ENCODE data around the gene PTRH2. TPM values are rescaled to one million over a fixed set of nuclear protein-coding genes. Genes with fewer than 3 reads are reported as not detected.

The PTRH2 gene
- total and polyA plus RNA-seq, 2 donors (not counting 3 experiments of a cell fraction or from before 2014, with no cell fraction given) = 40.1 to 46.7 TPM

GRCh38 chr17:59694344-59694743 lies 12.9 kb downstream of the PTRH2 start:
- no TSS peak for BruUV-seq (replicated peaks)
- FAIRE-seq = no peak
- Histone ChIP-seq H3K4me2 (ENCODE audit: insufficient read depth, low read length) (no peak overlapping the region), H2AFZ (ENCODE audit: low read depth, low read length) (no peak overlapping the region), H3K79me2 (ENCODE audit: control insufficient read depth, insufficient read depth, low read length) (peaks cover 66% of the 10 kb centered on the region), H3K4me3 (replicated peaks in 1 of 3; ENCODE audit: insufficient read depth in 1 of 3, low read depth in 1 of 3, low read length in 3 of 3) (no peak overlapping the region), H3K4me1 (ENCODE audit: control insufficient read depth, extremely low read depth, insufficient read depth, low read length) (no peaks in the 10 kb centered on the region), H3K9me3 (replicated peaks; ENCODE audit: control insufficient read depth, insufficient read depth, low read length) (no peaks in the 10 kb centered on the region), H3K9ac (replicated peaks; ENCODE audit: extremely low read depth, insufficient read depth, low read length) (no peak overlapping the region), H3K27me3 (ENCODE audit: control insufficient read depth in 2 of 2, insufficient read depth in 2 of 2, low read length in 2 of 2) (no peaks in the 10 kb centered on the region), H3K9me1 (replicated peaks; ENCODE audit: control insufficient read depth, extremely low read depth, insufficient read depth, low read length) (no peaks in the 10 kb centered on the region), H4K20me1 (replicated peaks; ENCODE audit: control insufficient read depth, extremely low read depth, insufficient read depth, low read length) (peaks cover 3% of the 10 kb centered on the region), H3K36me3 (ENCODE audit: control insufficient read depth in 2 of 2, extremely low read depth in 1 of 2, insufficient read depth in 2 of 2, low read length in 2 of 2) (peaks cover 42 to 62% of the 10 kb centered on the region in 2 experiments), H3K27ac (ENCODE audit: insufficient read depth, low read depth, low read length) (no peak overlapping the region)
- CTCF ChIA-PET = interaction anchor here (1.1 to 2.1 kb wide), 2 partner anchors 9 to 165 kb away, joined by 3 to 6 read pairs; no protein-coding TSS in a partner anchor
- dilution Hi-C loops (cut with MboI; ENCODE audit: extremely low pct_ligation_motif_present, low sequenced_read_pairs) = no loop called here
- no peak for DNase-seq (ENCODE audit: low read depth, low spot score)
- POLR2A ChIA-PET = no interaction called here
- no peak for TF ChIP-seq GATA2 (IDR thresholded peaks at IDR 0.05; ENCODE audit: insufficient read depth, insufficient read length, low read depth, low read length)
- TF ChIP-seq FOS (IDR thresholded peaks at IDR 0.05; ENCODE audit: borderline replicate concordance, insufficient read depth, low read length) = no peak
- TF ChIP-seq EZH2 (IDR thresholded peaks at IDR 0.05; ENCODE audit: borderline replicate concordance, low read depth, low read length, severe bottlenecking) = no peak
- TF ChIP-seq POLR2A (IDR thresholded peaks at IDR 0.05; ENCODE audit: low read depth, low read length) = no peak
- TF ChIP-seq JUN (IDR thresholded peaks at IDR 0.05; ENCODE audit: borderline replicate concordance, insufficient read depth, insufficient read length, low read depth) = no peak
- no peak for TF ChIP-seq MAX (IDR thresholded peaks at IDR 0.05; ENCODE audit: insufficient read depth, insufficient read length)
- no peak for TF ChIP-seq MYC (IDR thresholded peaks at IDR 0.05; ENCODE audit: low read depth, low read length)
- TF ChIP-seq POLR2AphosphoS5 (IDR thresholded peaks at IDR 0.05; ENCODE audit: insufficient read depth, low read depth, low read length) = no peak
- intact Hi-C loops (cut with micrococcal nuclease) = no loop called here

- H3K27me3 ChIP-seq (ENCODE audit: control insufficient read depth in 2 of 2, insufficient read depth in 2 of 2, low read length in 2 of 2) = no peaks in the 10 kb centered on the region
- no peak overlapping the region for H3K27ac ChIP-seq (ENCODE audit: insufficient read depth, low read depth, low read length)
- DNase-seq (ENCODE audit: low read depth, low spot score) = no peak
- H3K9me3 ChIP-seq (replicated peaks; ENCODE audit: control insufficient read depth, insufficient read depth, low read length) = no peaks in the 10 kb centered on the region
- no peak overlapping the region for H3K4me3 ChIP-seq (replicated peaks in 1 of 3; ENCODE audit: insufficient read depth in 1 of 3, low read depth in 1 of 3, low read length in 3 of 3)
- no TSS peak for BruUV-seq (replicated peaks)
- H2AFZ ChIP-seq (ENCODE audit: low read depth, low read length) = no peak overlapping the region
- dilution Hi-C loops (cut with MboI; ENCODE audit: extremely low pct_ligation_motif_present, low sequenced_read_pairs) (no loop called here), intact Hi-C loops (cut with micrococcal nuclease) (no loop called here)
- CTCF ChIA-PET = interaction anchor here (2.1 kb wide), 1 partner anchor 166 kb away, joined by 6 read pairs; no protein-coding TSS in a partner anchor
- no peaks in the 10 kb centered on the region for H3K4me1 ChIP-seq (ENCODE audit: control insufficient read depth, extremely low read depth, insufficient read depth, low read length)
- H3K36me3 ChIP-seq (ENCODE audit: control insufficient read depth in 2 of 2, extremely low read depth in 1 of 2, insufficient read depth in 2 of 2, low read length in 2 of 2) = peaks cover 36 to 59% of the 10 kb centered on the region in 2 experiments
- no peaks in the 10 kb centered on the region for H3K9me1 ChIP-seq (replicated peaks; ENCODE audit: control insufficient read depth, extremely low read depth, insufficient read depth, low read length)
- FAIRE-seq = no peak
- TF ChIP-seq MYC (IDR thresholded peaks at IDR 0.05; ENCODE audit: low read depth, low read length) (no peak), MAX (IDR thresholded peaks at IDR 0.05; ENCODE audit: insufficient read depth, insufficient read length) (no peak), GATA2 (IDR thresholded peaks at IDR 0.05; ENCODE audit: insufficient read depth, insufficient read length, low read depth, low read length) (no peak), JUN (IDR thresholded peaks at IDR 0.05; ENCODE audit: borderline replicate concordance, insufficient read depth, insufficient read length, low read depth) (no peak), POLR2A (IDR thresholded peaks at IDR 0.05; ENCODE audit: low read depth, low read length) (no peak), EZH2 (IDR thresholded peaks at IDR 0.05; ENCODE audit: borderline replicate concordance, low read depth, low read length, severe bottlenecking) (no peak), POLR2AphosphoS5 (IDR thresholded peaks at IDR 0.05; ENCODE audit: insufficient read depth, low read depth, low read length) (no peak), CTCF (IDR thresholded peaks at IDR 0.05; ENCODE audit: extremely low read depth in 1 of 2, insufficient read depth in 1 of 2, low read depth in 1 of 2, low read length in 2 of 2) (no peak), FOS (IDR thresholded peaks at IDR 0.05; ENCODE audit: borderline replicate concordance, insufficient read depth, low read length) (no peak)
- peaks cover 3% of the 10 kb centered on the region for H4K20me1 ChIP-seq (replicated peaks; ENCODE audit: control insufficient read depth, extremely low read depth, insufficient read depth, low read length)
- peaks cover 61% of the 10 kb centered on the region for H3K79me2 ChIP-seq (ENCODE audit: control insufficient read depth, insufficient read depth, low read length)
- POLR2A ChIA-PET = no interaction called here
- no peak overlapping the region for H3K9ac ChIP-seq (replicated peaks; ENCODE audit: extremely low read depth, insufficient read depth, low read length)
- no peak overlapping the region for H3K4me2 ChIP-seq (ENCODE audit: insufficient read depth, low read length)
Observed at GRCh38 chr17:59693582-59693981, 13.6 kb downstream of the PTRH2 start.

All from endothelial cell of umbilical vein (primary cell).